GM12801 (cell line): ENCODE results near the gene CCDC15.

ENCODE experiments used
- CTCF ChIP-seq: IDR thresholded peaks from one replicate; pipeline ENCODE4 v1.5.1; 2011; ENCODE audit warnings: control low read depth; ENCODE audit not compliant: insufficient read length; ENCODE audit errors: extremely low read depth

CCDC15 gene

GRCh38 chr11:124920356-124920755, 33.6 kb upstream of the CCDC15 start:
- TF ChIP-seq CTCF, result no peak

- TF ChIP-seq CTCF, result no peak
Measured at GRCh38 chr11:124920870-124921609, 33.0 kb upstream of the CCDC15 start.

GRCh38 chr11:124922831-124923230, 31.2 kb upstream of the CCDC15 start:
- TF ChIP-seq CTCF, result no peak

GRCh38 chr11:124923296-124923695, 30.7 kb upstream of the CCDC15 start:
- TF ChIP-seq CTCF, result no peak

GRCh38 chr11:124928942-124929665, 24.9 kb upstream of the CCDC15 start:
- TF ChIP-seq CTCF, result no peak

- no peak for TF ChIP-seq CTCF
Measured at GRCh38 chr11:124930799-124931198, 23.2 kb upstream of the CCDC15 start.

- TF ChIP-seq CTCF, result no peak
Measured at GRCh38 chr11:124934862-124935547, 19.0 kb upstream of the CCDC15 start.
